Chondrocyte (in vitro differentiated cells): Measurements from ENCODE around the gene BICD1. TPM values are rescaled to one million over a fixed set of nuclear protein-coding genes. Genes with fewer than 3 reads are reported as not detected.

Experiments used
- DNase-seq: peaks from one replicate; pipeline ENCODE4 v3.0.0; 2021; ENCODE audit warnings: mixed read lengths, low spot score
- H3K27ac Mint-ChIP-seq: one replicate; pipeline ENCODE4 v1.8.0; 2021; ENCODE audit warnings: mild to moderate bottlenecking, moderate library complexity, mixed read lengths; ENCODE audit not compliant: unreplicated experiment
- H3K27me3 Mint-ChIP-seq: 2 replicates; pipeline ENCODE4 v1.8.0; 2021; ENCODE audit warnings: low read depth, mixed read lengths
- H3K36me3 Mint-ChIP-seq: 2 replicates; pipeline ENCODE4 v1.8.0; 2021; ENCODE audit warnings: low read depth, mixed read lengths
- H3K4me1 Mint-ChIP-seq: 2 replicates; pipeline ENCODE4 v1.8.0; 2021; ENCODE audit warnings: low read depth, mild to moderate bottlenecking, mixed read lengths
- H3K4me3 Mint-ChIP-seq: one replicate; pipeline ENCODE4 v1.8.0; 2021; ENCODE audit warnings: mild to moderate bottlenecking, moderate library complexity, mixed read lengths; ENCODE audit not compliant: unreplicated experiment
- H3K9me3 Mint-ChIP-seq: 2 replicates; pipeline ENCODE4 v1.8.0; 2021; ENCODE audit warnings: low read depth, mixed read lengths
- CTCF ChIP-seq: fragments of 200-600 bp; sonication (generic); IDR thresholded peaks from 2 replicates; pipeline ENCODE4 v1.5.0; 2021; ENCODE audit warnings: antibody characterized with exemption, mild to moderate bottlenecking, moderate library complexity
- total RNA-seq: library from RNA; stranded (reverse); gene quantifications from 3 replicates; pipeline ENCODE4 v1.2.1, GENCODE V29; 2021

Gene BICD1
- total RNA-seq, 1 donor from 2014 or later: 30.5 TPM

GRCh38 chr12:32400114-32400672 lies 293.5 kb downstream of the BICD1 start:
- no peak overlapping the region for H3K27ac Mint-ChIP-seq
- no peak for DNase-seq
- H3K9me3 Mint-ChIP-seq: no peaks in the 10 kb centered on the region
- TF ChIP-seq CTCF: no peak
- peaks cover 20% of the 10 kb centered on the region for H3K4me1 Mint-ChIP-seq
- peak overlapping the region; percentile 92 for H3K4me3 Mint-ChIP-seq
- H3K27me3 Mint-ChIP-seq: peaks cover 6% of the 10 kb centered on the region
- H3K36me3 Mint-ChIP-seq: no peaks in the 10 kb centered on the region

GRCh38 chr12:32400866-32401265 lies 294.2 kb downstream of the BICD1 start:
- no peak for DNase-seq
- Mint-ChIP-seq H3K4me1 (peaks cover 20% of the 10 kb centered on the region), H3K4me3 (peak overlapping the region; percentile 92), H3K27me3 (peaks cover 6% of the 10 kb centered on the region), H3K36me3 (no peaks in the 10 kb centered on the region), H3K9me3 (no peaks in the 10 kb centered on the region), H3K27ac (no peak overlapping the region)
- no peak for TF ChIP-seq CTCF

- DNase-seq: no peak
- Mint-ChIP-seq H3K36me3 (no peaks in the 10 kb centered on the region), H3K4me3 (no peak overlapping the region), H3K9me3 (no peaks in the 10 kb centered on the region), H3K4me1 (peaks cover 20% of the 10 kb centered on the region), H3K27me3 (peaks cover 6% of the 10 kb centered on the region), H3K27ac (no peak overlapping the region)
- TF ChIP-seq CTCF: no peak
Measured at GRCh38 chr12:32402170-32402569, 295.5 kb downstream of the BICD1 start.

GRCh38 chr12:32402946-32403345 lies 296.3 kb downstream of the BICD1 start:
- no peak for TF ChIP-seq CTCF
- Mint-ChIP-seq H3K9me3 (no peaks in the 10 kb centered on the region), H3K36me3 (no peaks in the 10 kb centered on the region), H3K4me3 (no peak overlapping the region), H3K27me3 (peaks cover 8% of the 10 kb centered on the region), H3K4me1 (peaks cover 20% of the 10 kb centered on the region), H3K27ac (no peak overlapping the region)
- DNase-seq: no peak

- Mint-ChIP-seq H3K4me3 (no peak overlapping the region), H3K36me3 (no peaks in the 10 kb centered on the region), H3K27me3 (peaks cover 4% of the 10 kb centered on the region), H3K27ac (no peak overlapping the region), H3K9me3 (no peaks in the 10 kb centered on the region), H3K4me1 (peaks cover 5% of the 10 kb centered on the region)
- no peak for TF ChIP-seq CTCF
- no peak for DNase-seq
Measured at GRCh38 chr12:32407795-32408194, 301.1 kb downstream of the BICD1 start.
